SIG-M5 treated with dmso at 0.1 percent for 504 hours (cell line): ENCODE results near the gene DISP3.

Experiments used
- DNase-seq: peaks from one replicate; lab custom pipeline; 2025; ENCODE audit not compliant: unreplicated experiment; lab: John Stamatoyannopoulos, UW

The DISP3 gene

GRCh38 chr1:11514366-11514765 lies 35.4 kb downstream of the DISP3 start:
- no peak for DNase-seq

GRCh38 chr1:11515368-11516300 lies 36.7 kb downstream of the DISP3 start:
- DNase-seq, result no peak

GRCh38 chr1:11516961-11517635 lies 38.1 kb downstream of the DISP3 start:
- no peak for DNase-seq

GRCh38 chr1:11518016-11518701 lies 39.2 kb downstream of the DISP3 start:
- no peak for DNase-seq

- no peak for DNase-seq
Observed at GRCh38 chr1:11518791-11519628, 40.1 kb downstream of the DISP3 start.

GRCh38 chr1:11519629-11520031 lies 40.7 kb downstream of the DISP3 start:
- DNase-seq, result no peak

GRCh38 chr1:11520531-11521233 lies 41.7 kb downstream of the DISP3 start:
- no peak for DNase-seq

- DNase-seq, result no peak
Observed at GRCh38 chr1:11521582-11522399, 42.8 kb downstream of the DISP3 start.

GRCh38 chr1:11522400-11523235 lies 43.7 kb downstream of the DISP3 start:
- no peak for DNase-seq

- DNase-seq, result no peak
Observed at GRCh38 chr1:11523261-11523660, 44.3 kb downstream of the DISP3 start.

- no peak for DNase-seq
Observed at GRCh38 chr1:11523746-11524464, 45.0 kb downstream of the DISP3 start.

- no peak for DNase-seq
Observed at GRCh38 chr1:11524465-11525150, 45.7 kb downstream of the DISP3 start.

- DNase-seq, result no peak
Observed at GRCh38 chr1:11525151-11525505, 46.2 kb downstream of the DISP3 start.

- no peak for DNase-seq
Observed at GRCh38 chr1:11525516-11525915, 46.6 kb downstream of the DISP3 start.

- DNase-seq, result no peak
Observed at GRCh38 chr1:11526071-11526895, 47.3 kb downstream of the DISP3 start.
